HEK293 (cell line): Measurements from ENCODE around the gene PHYKPL.
A peak's percentile ranks its signal among the peaks of the same experiment; 100 is the strongest.

Source experiments
- CTCF ChIA-PET: fragments of 350-600 bp; formaldehyde crosslinking; extraction: SDS; loops from one replicate; lab custom pipeline; 2021; ENCODE audit warnings: antibody characterized with exemption; lab: Yijun Ruan, JAX
- POLR2A ChIA-PET: fragments of 300-600 bp; formaldehyde crosslinking; extraction: SDS; loops from one replicate; lab custom pipeline; 2020; ENCODE audit warnings: antibody characterized with exemption, inconsistent platforms; lab: Yijun Ruan, JAX
- H3K27ac ChIP-seq: fragments of 200-500 bp; sonication (Bioruptor generic); 2 replicates; pipeline ENCODE4 v1.5.1; 2014; ENCODE audit warnings: low read depth, low read length, control low read depth, inconsistent platforms; ENCODE audit errors: extremely low read depth
- H3K36me3 ChIP-seq, 2 experiments: fragments of 200-500 bp in 1 of 2; sonication (Bioruptor generic) in 1 of 2; 1 replicate in 1 of 2; 2 replicates in 1 of 2; pipeline ENCODE4 v1.5.1; 2014 to 2017; ENCODE audit warnings: inconsistent platforms in 2 of 2, low read length in 2 of 2; ENCODE audit not compliant: control insufficient read depth in 2 of 2, insufficient read depth in 1 of 2
- H3K4me1 ChIP-seq: fragments of 200-500 bp; sonication (Bioruptor generic); 2 replicates; pipeline ENCODE4 v1.5.1; 2014; ENCODE audit warnings: mild to moderate bottlenecking, low read length, inconsistent platforms; ENCODE audit not compliant: control insufficient read depth, insufficient read depth
- H3K4me3 ChIP-seq: 2 replicates; pipeline ENCODE4 v1.5.1; 2011; ENCODE audit warnings: low read depth, mild to moderate bottlenecking, control low read depth, low read length, moderate library complexity
- H3K9me3 ChIP-seq: fragments of 200-500 bp; sonication (Bioruptor generic); 2 replicates; pipeline ENCODE4 v1.5.1; 2014; ENCODE audit warnings: low read depth, low read length, inconsistent platforms; ENCODE audit not compliant: control insufficient read depth, insufficient read depth
- BCL11B ChIP-seq: fragments of 450-650 bp; formaldehyde crosslinking; IDR thresholded peaks from 2 replicates; pipeline ENCODE4 v1.5.1; 2016; ENCODE audit warnings: low read depth, missing biosample characterization, missing genetic modification characterization
- CTCF ChIP-seq: fragments of 450-650 bp; formaldehyde crosslinking; IDR thresholded peaks from 2 replicates; pipeline ENCODE4 v1.5.1; 2016; ENCODE audit warnings: missing biosample characterization, missing genetic modification characterization
- IKZF3 ChIP-seq: fragments of 450-650 bp; IDR thresholded peaks from 2 replicates; pipeline ENCODE4 v1.5.0; 2018; ENCODE audit warnings: missing biosample characterization, mild to moderate bottlenecking, missing genetic modification characterization, moderate library complexity
- KLF17 ChIP-seq: fragments of 450-650 bp; formaldehyde crosslinking; IDR thresholded peaks from 2 replicates; pipeline ENCODE4 v1.5.1; 2016; ENCODE audit warnings: missing biosample characterization, missing genetic modification characterization
- KLF8 ChIP-seq: fragments of 450-650 bp; formaldehyde crosslinking; IDR thresholded peaks from 2 replicates; pipeline ENCODE4 v1.5.1; 2016; ENCODE audit warnings: missing biosample characterization, missing genetic modification characterization
- SP7 ChIP-seq: fragments of 450-650 bp; formaldehyde crosslinking; IDR thresholded peaks from 2 replicates; pipeline ENCODE4 v1.5.1; 2016; ENCODE audit warnings: missing biosample characterization, missing genetic modification characterization
- TRIM28 ChIP-seq: IDR thresholded peaks from 2 replicates; pipeline ENCODE4 v1.6.1; 2011; ENCODE audit warnings: low read length, control low read depth, borderline replicate concordance
- WT1 ChIP-seq: fragments of 450-650 bp; formaldehyde crosslinking; IDR thresholded peaks from 2 replicates; pipeline ENCODE4 v1.5.1; 2016; ENCODE audit warnings: missing biosample characterization, missing genetic modification characterization
- ZBTB20 ChIP-seq: fragments of 450-650 bp; formaldehyde crosslinking; IDR thresholded peaks from 2 replicates; pipeline ENCODE4 v1.5.1; 2016; ENCODE audit warnings: missing biosample characterization, missing genetic modification characterization
- ZNF132 ChIP-seq: fragments of 450-650 bp; formaldehyde crosslinking; IDR thresholded peaks from 2 replicates; pipeline ENCODE4 v1.5.1; 2017; ENCODE audit warnings: missing biosample characterization, missing genetic modification characterization, borderline replicate concordance
- ZNF138 ChIP-seq: fragments of 450-650 bp; formaldehyde crosslinking; IDR thresholded peaks from 2 replicates; pipeline ENCODE4 v1.5.1; 2016; ENCODE audit warnings: missing biosample characterization, missing genetic modification characterization, borderline replicate concordance
- ZNF148 ChIP-seq: fragments of 450-650 bp; formaldehyde crosslinking; IDR thresholded peaks from 2 replicates; pipeline ENCODE4 v1.5.0; 2017; ENCODE audit warnings: missing biosample characterization, missing genetic modification characterization, borderline replicate concordance
- ZNF157 ChIP-seq: fragments of 450-650 bp; formaldehyde crosslinking; IDR thresholded peaks from 2 replicates; pipeline ENCODE4 v1.5.1; 2016; ENCODE audit warnings: missing biosample characterization, missing genetic modification characterization
- ZNF16 ChIP-seq: fragments of 450-650 bp; formaldehyde crosslinking; IDR thresholded peaks from 2 replicates; pipeline ENCODE4 v1.5.1; 2016; ENCODE audit warnings: low read depth, missing biosample characterization, missing genetic modification characterization
- ZNF24 ChIP-seq: fragments of 450-650 bp; formaldehyde crosslinking; IDR thresholded peaks from 2 replicates; pipeline ENCODE4 v1.5.1; 2016; ENCODE audit warnings: missing biosample characterization, missing genetic modification characterization
- ZNF311 ChIP-seq: fragments of 450-650 bp; formaldehyde crosslinking; IDR thresholded peaks from 2 replicates; pipeline ENCODE4 v1.5.1; 2017; ENCODE audit warnings: missing biosample characterization, missing genetic modification characterization, borderline replicate concordance
- ZNF341 ChIP-seq: fragments of 450-650 bp; formaldehyde crosslinking; IDR thresholded peaks from 2 replicates; pipeline ENCODE4; 2016; ENCODE audit warnings: low read depth, missing biosample characterization, missing genetic modification characterization
- ZNF416 ChIP-seq: fragments of 450-650 bp; formaldehyde crosslinking; IDR thresholded peaks from 2 replicates; pipeline ENCODE4 v1.5.1; 2016; ENCODE audit warnings: missing biosample characterization, missing genetic modification characterization
- ZNF426 ChIP-seq: fragments of 450-650 bp; formaldehyde crosslinking; IDR thresholded peaks from 2 replicates; pipeline ENCODE4 v1.5.1; 2017; ENCODE audit warnings: missing biosample characterization, missing genetic modification characterization, mild to moderate bottlenecking, inconsistent platforms, moderate library complexity
- ZNF473 ChIP-seq: fragments of 450-650 bp; formaldehyde crosslinking; IDR thresholded peaks from 2 replicates; pipeline ENCODE4 v1.5.1; 2017; ENCODE audit warnings: missing biosample characterization, missing genetic modification characterization
- ZNF488 ChIP-seq: fragments of 450-650 bp; formaldehyde crosslinking; IDR thresholded peaks from 2 replicates; pipeline ENCODE4 v1.5.1; 2016; ENCODE audit warnings: missing biosample characterization, missing genetic modification characterization
- ZNF518A ChIP-seq: fragments of 450-650 bp; formaldehyde crosslinking; conservative IDR thresholded peaks from 2 replicates; pipeline ENCODE4 v1.5.1; 2016; ENCODE audit warnings: low read depth, missing biosample characterization, missing genetic modification characterization
- ZNF549 ChIP-seq: fragments of 450-650 bp; IDR thresholded peaks from 2 replicates; pipeline ENCODE4 v1.5.1; 2018; ENCODE audit warnings: missing biosample characterization, missing genetic modification characterization, mild to moderate bottlenecking, inconsistent platforms, moderate library complexity
- ZNF660 ChIP-seq: fragments of 450-650 bp; IDR thresholded peaks from 2 replicates; pipeline ENCODE4 v1.5.1; 2018; ENCODE audit warnings: missing biosample characterization, mild to moderate bottlenecking, missing genetic modification characterization
- ZNF747 ChIP-seq: fragments of 450-650 bp; formaldehyde crosslinking; IDR thresholded peaks from 2 replicates; pipeline ENCODE4 v1.5.1; 2016; ENCODE audit warnings: missing biosample characterization, missing genetic modification characterization

Gene PHYKPL

GRCh38 chr5:178234121-178234749, 1.6 kb upstream of the PHYKPL start:
- POLR2A ChIA-PET = no interaction called here
- Histone ChIP-seq H3K4me1 (no peaks in the 10 kb centered on the region), H3K4me3 (no peak overlapping the region), H3K9me3 (no peaks in the 10 kb centered on the region), H3K27ac (no peak overlapping the region), H3K36me3 (peaks cover 5 to 25% of the 10 kb centered on the region in 2 experiments; a peak in 2 of 3 replicates)
- TF ChIP-seq ZNF148 (tag by site-specific recombination) (no peak), ZNF132 (tag by site-specific recombination) (no peak), ZNF157 (tag by site-specific recombination) (no peak), BCL11B (tag by site-specific recombination) (no peak), ZBTB20 (no peak), ZNF341 (no peak), ZNF747 (tag by site-specific recombination) (no peak), KLF17 (tag by site-specific recombination) (no peak), ZNF549 (tag by site-specific recombination) (no peak), ZNF660 (no peak), ZNF311 (tag by site-specific recombination) (no peak), ZNF138 (no peak), IKZF3 (no peak), CTCF (tag by site-specific recombination) (no peak), TRIM28 (no peak), WT1 (tag by site-specific recombination) (no peak), ZNF426 (no peak), ZNF473 (no peak)
- CTCF ChIA-PET = interaction anchor here (0.6 to 1.4 kb wide), 19 partner anchors 10 to 1258 kb away, joined by 3 to 13 read pairs (median 4); no protein-coding TSS in a partner anchor

- POLR2A ChIA-PET = interaction anchor here (0.6 to 4.3 kb wide), 5 partner anchors 11 to 827 kb away, joined by 3 to 28 read pairs (median 7); partner anchors contain the start of genes HNRNPAB and ZNF354C
- Histone ChIP-seq H3K27ac (peak overlapping the region; percentile 92), H3K4me3 (peak overlapping the region; percentile 76), H3K36me3 (peaks cover 8 to 37% of the 10 kb centered on the region in 2 experiments; a peak in 2 of 3 replicates), H3K9me3 (no peaks in the 10 kb centered on the region), H3K4me1 (no peaks in the 10 kb centered on the region)
- CTCF ChIA-PET = no interaction called here
- no peak for TF ChIP-seq ZNF16 (tag by site-specific recombination)
- TF ChIP-seq ZNF132 (tag by site-specific recombination) = no peak
- no peak for TF ChIP-seq ZNF488 (tag by site-specific recombination)
- no peak for TF ChIP-seq ZNF518A
- 0 out of 2 replicates have a peak, but pooled peaks have one; percentile 8 for TF ChIP-seq SP7 (tag by site-specific recombination)
- TF ChIP-seq KLF8 = 0 out of 2 replicates have a peak, but pooled peaks have one; percentile 12
- 0 out of 2 replicates have a peak, but pooled peaks have one; percentile 8 for TF ChIP-seq ZNF24 (tag by site-specific recombination)
- TF ChIP-seq ZNF416 (tag by site-specific recombination) = no peak
Measured at GRCh38 chr5:178232920-178233429, 373 bp upstream of the PHYKPL start.
